ENCODE measurements around the gene RXRA.

RXRA gene

GRCh38 chr9:134285215-134285845 is 40.9 kb upstream of the RXRA start:
- no peaks in the 10 kb centered on the region for H3K79me1 ChIP-seq (ENCODE audit: low read length)
- no peak overlapping the region for H3K23ac ChIP-seq (ENCODE audit: low read length)
- no peak overlapping the region for H3K18ac ChIP-seq (ENCODE audit: low read length)
- WGBS (ENCODE audit: extremely low coverage, insufficient coverage, insufficient read length), result no CpG with 5 or more reads among the region's 15 CpGs
- H3K9me3 ChIP-seq (ENCODE audit: insufficient read depth, low read depth, low read length), result peaks cover 3% of the 10 kb centered on the region
- H4K8ac ChIP-seq (ENCODE audit: low read depth, low read length), result no peak overlapping the region
- no peak overlapping the region for H3K9ac ChIP-seq (ENCODE audit: low read length)
- no peak overlapping the region for H2BK120ac ChIP-seq (ENCODE audit: insufficient read depth, low read length, poor library complexity)
- no peak overlapping the region for H3K4me2 ChIP-seq (ENCODE audit: low read length)
- H3K4me1 ChIP-seq (ENCODE audit: control insufficient read depth in 1 of 2, insufficient read depth in 2 of 2, low read length in 2 of 2), result no peaks in the 10 kb centered on the region
- no peaks in the 10 kb centered on the region for H3K27me3 ChIP-seq (ENCODE audit: insufficient read depth, low read length)
- H3K14ac ChIP-seq (ENCODE audit: low read length), result no peak overlapping the region
- no peak overlapping the region for H2BK5ac ChIP-seq (ENCODE audit: low read depth, low read length, poor library complexity)
- no peak overlapping the region for H2BK12ac ChIP-seq (ENCODE audit: low read length)
- DNase-seq, result peak in 1 of 2 donors; percentile 39
- no peak overlapping the region for H3K4ac ChIP-seq (ENCODE audit: low read depth, low read length)
- H2AFZ ChIP-seq (ENCODE audit: insufficient read depth, low read length, poor library complexity), result no peak overlapping the region
- H4K12ac ChIP-seq (ENCODE audit: low read depth, low read length), result no peak overlapping the region
- H4K91ac ChIP-seq (ENCODE audit: low read depth, low read length), result no peak overlapping the region
- H3K79me2 ChIP-seq (ENCODE audit: control insufficient read depth, insufficient read depth, low read length, poor library complexity), result no peaks in the 10 kb centered on the region
- no peak overlapping the region for H2AK5ac ChIP-seq (ENCODE audit: low read length)
- H3K4me3 ChIP-seq (ENCODE audit: low read depth, low read length), result no peak overlapping the region
- H3K27ac ChIP-seq (ENCODE audit: low read depth, low read length), result no peak overlapping the region
- H3K36me3 ChIP-seq (ENCODE audit: control insufficient read depth in 1 of 2, insufficient read depth in 2 of 2, low read length in 2 of 2), result no peaks in the 10 kb centered on the region

DNA sequence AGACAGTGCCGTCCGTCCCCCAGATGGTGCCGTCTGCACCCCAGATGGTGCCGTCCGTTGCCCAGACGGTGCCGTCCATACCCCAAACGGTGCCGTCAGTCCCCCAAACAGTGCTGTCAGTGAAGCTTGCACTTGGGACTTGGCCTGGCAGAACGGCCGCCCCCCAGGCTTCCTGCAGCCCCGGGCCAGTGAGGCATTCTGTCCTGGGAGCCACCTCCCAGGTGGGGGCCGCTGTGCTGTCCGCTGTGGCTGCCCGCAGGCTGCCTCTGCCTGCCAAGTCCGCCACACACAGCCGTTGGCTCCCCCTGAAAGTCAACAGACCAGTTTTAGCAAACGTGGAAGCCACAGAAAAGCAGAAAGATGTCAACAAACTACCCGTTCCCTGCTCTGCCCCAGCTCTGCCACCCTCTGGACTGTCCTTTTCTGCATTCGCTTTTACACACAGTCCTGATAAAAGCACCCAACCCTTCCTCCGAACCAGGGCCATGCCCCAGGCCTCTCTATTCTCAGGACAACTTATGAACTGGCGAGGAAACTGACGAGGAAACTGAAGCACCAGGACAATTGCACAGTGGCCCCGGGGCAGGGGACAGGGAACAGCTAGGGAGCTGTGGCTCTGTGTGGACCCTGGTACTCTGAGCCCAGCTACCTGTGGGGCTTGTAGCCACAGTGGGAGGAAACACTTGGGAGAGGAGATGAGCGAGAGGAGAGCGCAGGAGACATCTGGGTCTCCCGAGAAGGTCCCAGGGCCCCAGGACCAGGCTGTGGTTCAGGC is 39.6 kb upstream of the RXRA start:
- Histone ChIP-seq H2AK5ac (ENCODE audit: low read length) (no peak overlapping the region), H3K9me3 (ENCODE audit: insufficient read depth, low read depth, low read length) (peaks cover 5% of the 10 kb centered on the region), H2BK12ac (ENCODE audit: low read length) (no peak overlapping the region), H2BK5ac (ENCODE audit: low read depth, low read length, poor library complexity) (no peak overlapping the region), H4K8ac (ENCODE audit: low read depth, low read length) (no peak overlapping the region), H3K18ac (ENCODE audit: low read length) (no peak overlapping the region), H2AFZ (ENCODE audit: insufficient read depth, low read length, poor library complexity) (no peak overlapping the region), H3K79me2 (ENCODE audit: control insufficient read depth, insufficient read depth, low read length, poor library complexity) (no peaks in the 10 kb centered on the region), H3K27me3 (ENCODE audit: insufficient read depth, low read length) (no peaks in the 10 kb centered on the region), H3K27ac (ENCODE audit: low read depth, low read length) (no peak overlapping the region), H3K23ac (ENCODE audit: low read length) (no peak overlapping the region), H3K79me1 (ENCODE audit: low read length) (no peaks in the 10 kb centered on the region), H3K4me2 (ENCODE audit: low read length) (no peak overlapping the region), H3K4ac (ENCODE audit: low read depth, low read length) (no peak overlapping the region), H2BK120ac (ENCODE audit: insufficient read depth, low read length, poor library complexity) (no peak overlapping the region), H4K12ac (ENCODE audit: low read depth, low read length) (no peak overlapping the region), H3K36me3 (ENCODE audit: control insufficient read depth in 1 of 2, insufficient read depth in 2 of 2, low read length in 2 of 2) (no peaks in the 10 kb centered on the region), H4K91ac (ENCODE audit: low read depth, low read length) (no peak overlapping the region), H3K14ac (ENCODE audit: low read length) (no peak overlapping the region), H3K4me1 (ENCODE audit: control insufficient read depth in 1 of 2, insufficient read depth in 2 of 2, low read length in 2 of 2) (no peaks in the 10 kb centered on the region), H3K9ac (ENCODE audit: low read length) (no peak overlapping the region), H3K4me3 (ENCODE audit: low read depth, low read length) (no peak overlapping the region)
- DNase-seq, result no peak
- WGBS (ENCODE audit: extremely low coverage, insufficient coverage, insufficient read length), result no CpG with 5 or more reads among the region's 27 CpGs

- WGBS (ENCODE audit: extremely low coverage, insufficient coverage, insufficient read length), result no CpG with 5 or more reads among the region's 35 CpGs
- H3K4ac ChIP-seq (ENCODE audit: low read depth, low read length), result no peak overlapping the region
- no peak overlapping the region for H3K9ac ChIP-seq (ENCODE audit: low read length)
- no peak overlapping the region for H3K23ac ChIP-seq (ENCODE audit: low read length)
- H2BK120ac ChIP-seq (ENCODE audit: insufficient read depth, low read length, poor library complexity), result no peak overlapping the region
- peaks cover 4% of the 10 kb centered on the region for H3K9me3 ChIP-seq (ENCODE audit: insufficient read depth, low read depth, low read length)
- H3K36me3 ChIP-seq (ENCODE audit: control insufficient read depth in 1 of 2, insufficient read depth in 2 of 2, low read length in 2 of 2), result no peaks in the 10 kb centered on the region
- no peak overlapping the region for H3K27ac ChIP-seq (ENCODE audit: low read depth, low read length)
- no peak overlapping the region for H2BK5ac ChIP-seq (ENCODE audit: low read depth, low read length, poor library complexity)
- H3K14ac ChIP-seq (ENCODE audit: low read length), result no peak overlapping the region
- no peaks in the 10 kb centered on the region for H3K27me3 ChIP-seq (ENCODE audit: insufficient read depth, low read length)
- no peak overlapping the region for H4K12ac ChIP-seq (ENCODE audit: low read depth, low read length)
- no peaks in the 10 kb centered on the region for H3K4me1 ChIP-seq (ENCODE audit: control insufficient read depth in 1 of 2, insufficient read depth in 2 of 2, low read length in 2 of 2)
- H4K8ac ChIP-seq (ENCODE audit: low read depth, low read length), result no peak overlapping the region
- no peak overlapping the region for H2AFZ ChIP-seq (ENCODE audit: insufficient read depth, low read length, poor library complexity)
- no peak for DNase-seq
- H3K4me2 ChIP-seq (ENCODE audit: low read length), result no peak overlapping the region
- no peaks in the 10 kb centered on the region for H3K79me1 ChIP-seq (ENCODE audit: low read length)
- H2AK5ac ChIP-seq (ENCODE audit: low read length), result no peak overlapping the region
- no peak overlapping the region for H2BK12ac ChIP-seq (ENCODE audit: low read length)
- H3K18ac ChIP-seq (ENCODE audit: low read length), result no peak overlapping the region
- H4K91ac ChIP-seq (ENCODE audit: low read depth, low read length), result no peak overlapping the region
- H3K79me2 ChIP-seq (ENCODE audit: control insufficient read depth, insufficient read depth, low read length, poor library complexity), result no peaks in the 10 kb centered on the region
- no peak overlapping the region for H3K4me3 ChIP-seq (ENCODE audit: low read depth, low read length)
Observed at GRCh38 chr9:134287591-134288491, 38.4 kb upstream of the RXRA start.

DNA sequence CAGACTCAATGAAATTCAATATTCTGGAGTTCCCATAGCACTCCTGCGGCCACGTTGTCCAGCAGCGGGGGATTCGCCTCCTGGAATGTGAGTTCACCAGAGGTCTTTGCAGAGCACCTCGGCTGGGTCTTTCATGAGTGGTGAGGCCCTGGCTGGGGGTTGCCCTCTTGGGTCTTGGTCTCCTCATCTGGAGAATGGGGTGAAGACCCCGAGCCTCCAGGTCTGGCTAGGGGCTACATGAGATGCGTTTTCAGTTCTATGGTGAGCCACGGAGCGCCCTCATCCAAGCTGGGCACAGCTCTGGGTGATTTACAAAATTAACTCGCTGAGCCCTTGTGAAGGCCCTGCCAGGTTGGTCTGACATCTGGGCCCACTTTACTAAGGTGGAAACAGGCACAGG is 37.5 kb upstream of the RXRA start:
- H3K79me1 ChIP-seq (ENCODE audit: low read length), result no peaks in the 10 kb centered on the region
- H3K18ac ChIP-seq (ENCODE audit: low read length), result no peak overlapping the region
- no peaks in the 10 kb centered on the region for H3K36me3 ChIP-seq (ENCODE audit: control insufficient read depth in 1 of 2, insufficient read depth in 2 of 2, low read length in 2 of 2)
- H2AFZ ChIP-seq (ENCODE audit: insufficient read depth, low read length, poor library complexity), result no peak overlapping the region
- no peak overlapping the region for H3K23ac ChIP-seq (ENCODE audit: low read length)
- no peaks in the 10 kb centered on the region for H3K79me2 ChIP-seq (ENCODE audit: control insufficient read depth, insufficient read depth, low read length, poor library complexity)
- WGBS (ENCODE audit: extremely low coverage, insufficient coverage, insufficient read length), result no CpG with 5 or more reads among the region's 10 CpGs
- no peak overlapping the region for H3K4me2 ChIP-seq (ENCODE audit: low read length)
- no peak overlapping the region for H2BK12ac ChIP-seq (ENCODE audit: low read length)
- no peak overlapping the region for H3K4ac ChIP-seq (ENCODE audit: low read depth, low read length)
- no peaks in the 10 kb centered on the region for H3K4me1 ChIP-seq (ENCODE audit: control insufficient read depth in 1 of 2, insufficient read depth in 2 of 2, low read length in 2 of 2)
- H3K27ac ChIP-seq (ENCODE audit: low read depth, low read length), result no peak overlapping the region
- no peak overlapping the region for H4K8ac ChIP-seq (ENCODE audit: low read depth, low read length)
- H4K12ac ChIP-seq (ENCODE audit: low read depth, low read length), result no peak overlapping the region
- H3K9ac ChIP-seq (ENCODE audit: low read length), result no peak overlapping the region
- peaks cover 4% of the 10 kb centered on the region for H3K9me3 ChIP-seq (ENCODE audit: insufficient read depth, low read depth, low read length)
- no peak overlapping the region for H3K14ac ChIP-seq (ENCODE audit: low read length)
- no peaks in the 10 kb centered on the region for H3K27me3 ChIP-seq (ENCODE audit: insufficient read depth, low read length)
- H3K4me3 ChIP-seq (ENCODE audit: low read depth, low read length), result no peak overlapping the region
- H2BK120ac ChIP-seq (ENCODE audit: insufficient read depth, low read length, poor library complexity), result no peak overlapping the region
- no peak overlapping the region for H2BK5ac ChIP-seq (ENCODE audit: low read depth, low read length, poor library complexity)
- no peak for DNase-seq
- H2AK5ac ChIP-seq (ENCODE audit: low read length), result no peak overlapping the region
- no peak overlapping the region for H4K91ac ChIP-seq (ENCODE audit: low read depth, low read length)

Data from trophoblast cell (in vitro differentiated cells and primary cell).